SK-N-SH (cell line): ENCODE data around the gene SLC24A4. TPM values are rescaled to one million over a fixed set of nuclear protein-coding genes. Genes with fewer than 3 reads are reported as not detected.

Experiments
- CTCF ChIA-PET: fragments of 300-600, 350-600 bp; formaldehyde crosslinking; extraction: SDS; loops from one replicate; lab custom pipeline; 2021; lab: Yijun Ruan, JAX
- POLR2A ChIA-PET: fragments of 350-600 bp; sonication (Branson Sonifier 250); formaldehyde crosslinking; extraction: SDS; loops from one replicate; lab custom pipeline; 2020; ENCODE audit warnings: antibody characterized with exemption, inconsistent platforms; lab: Yijun Ruan, JAX
- DNase-seq: peaks from one replicate; pipeline ENCODE4 v3.0.0; 2012
- H2AFZ ChIP-seq: fragments of 200-600 bp; sonication (generic); 2 replicates; pipeline ENCODE4 v1.8.1; 2016; ENCODE audit warnings: antibody characterized with exemption, mild to moderate bottlenecking, low read depth
- H3F3A ChIP-seq: fragments of 200-600 bp; sonication (generic); replicated peaks from 2 replicates; pipeline ENCODE3; 2016; ENCODE audit warnings: antibody characterized with exemption, mild to moderate bottlenecking; ENCODE audit not compliant: insufficient read depth
- H3K27ac ChIP-seq, 2 experiments: fragments of 200-500 bp in 1 of 2; fragments of 200-600 bp in 1 of 2; sonication (Bioruptor generic) in 1 of 2; sonication (generic), shearing (Covaris generic) in 1 of 2; 2 replicates each; pipeline versions ENCODE4 v1.5.1 to v1.6.1; 2014 to 2016; ENCODE audit warnings: low read depth in 2 of 2, inconsistent platforms in 1 of 2, low read length in 1 of 2, mild to moderate bottlenecking in 1 of 2, mixed read lengths in 1 of 2
- H3K27me3 ChIP-seq: fragments of 200-600 bp; sonication (generic), shearing (Covaris generic); 2 replicates; pipeline ENCODE4 v1.6.1; 2016; ENCODE audit warnings: mixed run types; ENCODE audit not compliant: insufficient read depth
- H3K36me3 ChIP-seq, 2 experiments: fragments of 200-500 bp in 1 of 2; fragments of 200-600 bp in 1 of 2; sonication (Bioruptor generic) in 1 of 2; sonication (generic) in 1 of 2; replicated peaks in 1 of 2; 2 replicates each; pipeline versions ENCODE3 to v1.5.1; 2014 to 2016; ENCODE audit warnings: low read length in 1 of 2, mild to moderate bottlenecking in 1 of 2; ENCODE audit not compliant: insufficient read depth in 2 of 2, control insufficient read depth in 1 of 2
- H3K4me1 ChIP-seq, 2 experiments: fragments of 200-500 bp in 1 of 2; fragments of 200-600 bp in 1 of 2; sonication (Bioruptor generic) in 1 of 2; sonication (generic), shearing (Covaris generic) in 1 of 2; 2 replicates each; pipeline versions ENCODE4 v1.5.1 to v1.6.1; 2014 to 2016; ENCODE audit warnings: low read depth in 1 of 2, low read length in 1 of 2, mixed run types in 1 of 2; ENCODE audit not compliant: insufficient read depth in 2 of 2, control insufficient read depth in 1 of 2
- H3K4me2 ChIP-seq: fragments of 200-600 bp; sonication (generic), shearing (Covaris generic); 2 replicates; pipeline ENCODE4 v1.6.1; 2017; ENCODE audit warnings: mixed run types
- H3K4me3 ChIP-seq, 2 experiments: fragments of 200-500 bp in 1 of 2; fragments of 200-600 bp in 1 of 2; sonication (Bioruptor generic) in 1 of 2; sonication (generic), shearing (Covaris generic) in 1 of 2; 2 replicates each; pipeline versions ENCODE4 v1.5.1 to v1.8.1; 2014 to 2016; ENCODE audit warnings: low read depth in 2 of 2, inconsistent platforms in 1 of 2, low read length in 1 of 2, mild to moderate bottlenecking in 1 of 2, mixed read lengths in 1 of 2, moderate library complexity in 1 of 2
- H3K79me2 ChIP-seq: fragments of 200-600 bp; sonication (generic); 2 replicates; pipeline ENCODE4 v1.8.1; 2017; ENCODE audit warnings: mild to moderate bottlenecking; ENCODE audit not compliant: insufficient read depth
- H3K9ac ChIP-seq: fragments of 200-600 bp; sonication (generic); 2 replicates; pipeline ENCODE4 v1.6.1; 2017; ENCODE audit warnings: mixed run types
- H3K9me2 ChIP-seq: fragments of 200-600 bp; sonication (generic); 2 replicates; pipeline ENCODE4 v1.6.1; 2017; ENCODE audit warnings: mixed run types
- H3K9me3 ChIP-seq: fragments of 200-600 bp; sonication (generic); 2 replicates; pipeline ENCODE4 v1.6.1; 2017; ENCODE audit warnings: mixed run types, mild to moderate bottlenecking, moderate library complexity
- H4K20me1 ChIP-seq: fragments of 200-600 bp; sonication (generic); 2 replicates; pipeline ENCODE4 v1.6.1; 2017; ENCODE audit warnings: mild to moderate bottlenecking, mixed run types; ENCODE audit not compliant: insufficient read depth
- CHD2 ChIP-seq: fragments of 150-350 bp; IDR thresholded peaks from 2 replicates; pipeline ENCODE4 v1.6.1; 2018; ENCODE audit warnings: low read length; ENCODE audit not compliant: partially characterized antibody
- ELF1 ChIP-seq: IDR thresholded peaks from 2 replicates; pipeline ENCODE4 v1.4.0; 2012
- EZH2phosphoT487 ChIP-seq: fragments of 200-600 bp; sonication (generic); IDR thresholded peaks from 2 replicates; pipeline ENCODE4 v1.6.1; 2017; ENCODE audit warnings: low read depth, mixed run types, mild to moderate bottlenecking, antibody characterized with exemption, moderate library complexity, borderline replicate concordance
- FOSL2 ChIP-seq: IDR thresholded peaks from 2 replicates; pipeline ENCODE4 v1.4.0; 2012; ENCODE audit warnings: low read depth, mild to moderate bottlenecking, moderate library complexity, borderline replicate concordance
- FOXJ3 ChIP-seq: sonication (generic); formaldehyde crosslinking; IDR thresholded peaks from 2 replicates; pipeline ENCODE4 v1.5.1; 2020; ENCODE audit warnings: mild to moderate bottlenecking, missing genetic modification reagents
- GABPA ChIP-seq: IDR thresholded peaks from 2 replicates; pipeline ENCODE4 v1.4.0; 2012; ENCODE audit warnings: low read depth, mild to moderate bottlenecking
- MAX ChIP-seq: IDR thresholded peaks from 2 replicates; pipeline ENCODE4 v1.4.0; 2012; ENCODE audit warnings: low read depth
- MEF2A ChIP-seq: IDR thresholded peaks from 2 replicates; pipeline ENCODE4 v1.4.0; 2012; ENCODE audit warnings: low read depth, borderline replicate concordance
- NRF1 ChIP-seq: IDR thresholded peaks from 2 replicates; pipeline ENCODE4 v1.6.1; 2012; ENCODE audit warnings: low read depth, mild to moderate bottlenecking, low read length
- RAD21 ChIP-seq: IDR thresholded peaks from 2 replicates; pipeline ENCODE4 v1.6.1; 2012; ENCODE audit warnings: mild to moderate bottlenecking, low read length
- REST ChIP-seq: IDR thresholded peaks from 2 replicates; pipeline ENCODE4 v1.6.1; 2012; ENCODE audit warnings: mild to moderate bottlenecking, low read depth, low read length, moderate library complexity
- SIN3A ChIP-seq: IDR thresholded peaks from 2 replicates; pipeline ENCODE4 v1.6.1; 2012; ENCODE audit warnings: low read depth, mild to moderate bottlenecking, low read length, moderate library complexity, borderline replicate concordance
- TEAD4 ChIP-seq: IDR thresholded peaks from 2 replicates; pipeline ENCODE4 v1.4.0; 2012; ENCODE audit warnings: mild to moderate bottlenecking, borderline replicate concordance; ENCODE audit not compliant: insufficient read depth
- WGBS: methylation state at CpG from one replicate; pipeline ENCODE4 v1.1.6; 2017; ENCODE audit warnings: low lambda C conversion rate; 5-methylcytosine and 5-hydroxymethylcytosine counted together
- polyA plus RNA-seq, 3 experiments: library from polyadenylated mRNA; depleted of rRNA; stranded (reverse); fragments of >200 nt; gene quantifications; 2 replicates each; pipeline ENCODE4 v1.2.3, GENCODE V29; 2012
- TF ChIP-seq, protein P1 (sequence below): fragments of 200-600 bp; sonication (generic); IDR thresholded peaks from 2 replicates; pipeline ENCODE4 v1.6.1; 2017; ENCODE audit warnings: antibody characterized with exemption, mild to moderate bottlenecking, moderate library complexity

The SLC24A4 gene
- polyA plus RNA-seq, 1 of the 3 experiments (the other 2 are of a cell fraction) = 0.07 TPM

- no peak overlapping the region for H3K9ac ChIP-seq
- ChIA-PET CTCF (no interaction called here), POLR2A (no interaction called here)
- H3K79me2 ChIP-seq = no peaks in the 10 kb centered on the region
- H3K36me3 ChIP-seq = no peaks in the 10 kb centered on the region
- H3K9me2 ChIP-seq = no peaks in the 10 kb centered on the region
- H3K4me3 ChIP-seq = 0 out of 4 replicates have a peak overlapping the region, but pooled peaks of 1 of the 2 experiments have one; percentile 2
- H3K4me2 ChIP-seq = no peak overlapping the region
- no peaks in the 10 kb centered on the region for H3K4me1 ChIP-seq
- H4K20me1 ChIP-seq = no peaks in the 10 kb centered on the region
- DNase-seq = no peak
- no peaks in the 10 kb centered on the region for H3F3A ChIP-seq
- H3K9me3 ChIP-seq = no peaks in the 10 kb centered on the region
- TF ChIP-seq MEF2A (no peak), EZH2phosphoT487 (no peak), SIN3A (no peak)
- H3K27ac ChIP-seq = no peak overlapping the region
- 8% methylated on average over 4 of the region's 4 CpGs for WGBS
- H2AFZ ChIP-seq = no peak overlapping the region
- H3K27me3 ChIP-seq = peaks cover 86% of the 10 kb centered on the region
These were observed 2.9 kb downstream of the SLC24A4 start for GRCh38 chr14:92325835-92326234.

GRCh38 chr14:92328664-92329255 is 5.8 kb downstream of the SLC24A4 start:
- H3K4me2 ChIP-seq = no peak overlapping the region
- no peak for DNase-seq
- no peaks in the 10 kb centered on the region for H3K9me3 ChIP-seq
- H3K27me3 ChIP-seq = peaks cover 66% of the 10 kb centered on the region
- no peaks in the 10 kb centered on the region for H3K4me1 ChIP-seq
- H3K4me3 ChIP-seq = no peak overlapping the region
- H2AFZ ChIP-seq = no peak overlapping the region
- CTCF ChIA-PET = interaction anchor here (1.1 kb wide), 1 partner anchor 14 kb away, joined by 3 read pairs; no protein-coding TSS in a partner anchor
- no peaks in the 10 kb centered on the region for H3K9me2 ChIP-seq
- 26% methylated on average over 8 of the region's 8 CpGs for WGBS
- no peak overlapping the region for H3K9ac ChIP-seq
- H4K20me1 ChIP-seq = no peaks in the 10 kb centered on the region
- POLR2A ChIA-PET = no interaction called here
- TF ChIP-seq FOSL2 = no peak
- no peaks in the 10 kb centered on the region for H3K79me2 ChIP-seq
- H3K27ac ChIP-seq = no peak overlapping the region
- no peaks in the 10 kb centered on the region for H3K36me3 ChIP-seq
- H3F3A ChIP-seq = no peaks in the 10 kb centered on the region

DNA sequence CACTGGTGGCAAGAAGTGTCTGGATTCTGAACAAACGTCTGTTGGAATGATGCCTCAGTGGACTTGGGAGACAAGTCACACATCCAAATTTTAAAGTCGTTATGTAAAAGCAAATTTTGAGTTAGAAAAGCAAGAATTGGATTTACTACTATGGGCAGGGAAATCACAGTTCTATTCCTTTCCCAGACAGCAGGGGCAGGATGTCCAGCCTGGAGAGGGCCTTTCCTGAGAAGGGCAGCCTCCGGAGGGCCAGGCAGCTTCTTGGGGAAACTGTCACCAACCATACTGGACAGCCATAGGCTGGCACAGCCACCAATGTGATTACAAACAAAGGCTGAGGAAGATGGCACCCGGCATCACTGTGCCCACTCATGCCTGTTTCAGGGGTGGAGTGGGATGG is 11.1 kb downstream of the SLC24A4 start:
- 15% methylated on average over 4 of the region's 4 CpGs for WGBS
- Histone ChIP-seq H3K4me1 (no peaks in the 10 kb centered on the region), H3K36me3 (no peaks in the 10 kb centered on the region), H3K79me2 (no peaks in the 10 kb centered on the region), H3K4me2 (no peak overlapping the region), H3K9me3 (no peaks in the 10 kb centered on the region), H3K9me2 (no peaks in the 10 kb centered on the region), H3K9ac (no peak overlapping the region), H2AFZ (no peak overlapping the region), H3K27ac (no peak overlapping the region), H3K27me3 (peaks cover 64% of the 10 kb centered on the region), H3F3A (no peaks in the 10 kb centered on the region), H3K4me3 (no peak overlapping the region), H4K20me1 (no peaks in the 10 kb centered on the region)
- no peak for DNase-seq
- POLR2A ChIA-PET = no interaction called here
- no peak for TF ChIP-seq GABPA
- TF ChIP-seq, protein P1, sequence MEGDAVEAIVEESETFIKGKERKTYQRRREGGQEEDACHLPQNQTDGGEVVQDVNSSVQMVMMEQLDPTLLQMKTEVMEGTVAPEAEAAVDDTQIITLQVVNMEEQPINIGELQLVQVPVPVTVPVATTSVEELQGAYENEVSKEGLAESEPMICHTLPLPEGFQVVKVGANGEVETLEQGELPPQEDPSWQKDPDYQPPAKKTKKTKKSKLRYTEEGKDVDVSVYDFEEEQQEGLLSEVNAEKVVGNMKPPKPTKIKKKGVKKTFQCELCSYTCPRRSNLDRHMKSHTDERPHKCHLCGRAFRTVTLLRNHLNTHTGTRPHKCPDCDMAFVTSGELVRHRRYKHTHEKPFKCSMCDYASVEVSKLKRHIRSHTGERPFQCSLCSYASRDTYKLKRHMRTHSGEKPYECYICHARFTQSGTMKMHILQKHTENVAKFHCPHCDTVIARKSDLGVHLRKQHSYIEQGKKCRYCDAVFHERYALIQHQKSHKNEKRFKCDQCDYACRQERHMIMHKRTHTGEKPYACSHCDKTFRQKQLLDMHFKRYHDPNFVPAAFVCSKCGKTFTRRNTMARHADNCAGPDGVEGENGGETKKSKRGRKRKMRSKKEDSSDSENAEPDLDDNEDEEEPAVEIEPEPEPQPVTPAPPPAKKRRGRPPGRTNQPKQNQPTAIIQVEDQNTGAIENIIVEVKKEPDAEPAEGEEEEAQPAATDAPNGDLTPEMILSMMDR = no peak
- TF ChIP-seq CHD2 = no peak
- TF ChIP-seq RAD21 = no peak
- no peak for TF ChIP-seq FOXJ3 (CRISPR knock-in tag)
- no peak for TF ChIP-seq ELF1
- TF ChIP-seq MAX = no peak
- TF ChIP-seq REST = no peak
- TF ChIP-seq TEAD4 = no peak
- TF ChIP-seq NRF1 = no peak
- CTCF ChIA-PET = no interaction called here
